ENCODE measurements around the gene CDCA4.
"Not testable (repeated sequence)": the region's sequence is repeated elsewhere in the genome, so short reads cannot be mapped to it uniquely, and the experiment has no call there.

The CDCA4 gene

DNA sequence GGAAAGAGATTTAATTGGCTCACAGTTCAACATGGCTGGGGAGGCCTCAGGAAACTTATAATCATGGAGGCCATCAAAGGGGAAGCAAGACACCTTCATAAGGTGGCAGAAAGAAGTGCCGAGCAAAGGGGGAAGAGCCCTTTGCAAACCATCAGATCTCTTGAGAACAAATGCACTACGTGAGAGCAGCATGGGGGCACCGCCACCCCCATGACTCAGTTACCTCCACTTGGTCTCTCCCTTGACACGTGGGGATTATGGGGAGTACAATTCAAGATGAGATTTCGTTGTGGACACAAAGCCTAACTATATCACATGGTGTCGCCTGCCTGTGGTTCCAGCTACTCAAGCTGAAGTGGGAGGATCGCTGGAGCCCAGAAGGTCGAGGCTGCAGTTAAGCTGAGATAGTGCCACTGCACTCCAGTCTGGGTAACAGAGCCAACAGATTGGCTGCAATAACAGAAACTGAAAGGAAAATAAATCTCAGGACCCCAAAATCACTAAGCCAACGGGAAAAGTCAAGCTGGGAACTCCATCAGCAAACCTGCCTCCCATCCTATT is 10.0 kb upstream of the CDCA4 start:
- no peak for DNase-seq

DNA sequence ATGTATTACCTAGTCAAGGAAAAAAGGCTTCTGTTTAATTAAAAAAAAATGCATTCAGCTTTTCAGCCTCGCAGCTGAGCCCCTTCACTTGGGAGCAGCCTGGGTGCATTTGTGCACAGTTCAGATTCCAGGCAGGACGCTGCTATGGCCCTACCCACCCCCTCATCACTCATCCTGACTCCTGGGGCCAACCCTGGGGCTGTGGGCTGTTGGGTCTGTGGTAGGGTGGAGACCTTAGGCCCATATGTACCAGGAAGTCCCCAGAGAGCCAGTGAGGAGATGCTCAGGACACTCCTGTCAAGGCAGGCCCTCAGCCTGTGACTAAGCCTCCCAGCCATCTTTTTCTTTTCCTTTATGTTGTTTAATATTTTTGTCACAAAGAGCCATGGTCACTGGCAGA is 9.3 kb upstream of the CDCA4 start:
- no peak for DNase-seq

DNA sequence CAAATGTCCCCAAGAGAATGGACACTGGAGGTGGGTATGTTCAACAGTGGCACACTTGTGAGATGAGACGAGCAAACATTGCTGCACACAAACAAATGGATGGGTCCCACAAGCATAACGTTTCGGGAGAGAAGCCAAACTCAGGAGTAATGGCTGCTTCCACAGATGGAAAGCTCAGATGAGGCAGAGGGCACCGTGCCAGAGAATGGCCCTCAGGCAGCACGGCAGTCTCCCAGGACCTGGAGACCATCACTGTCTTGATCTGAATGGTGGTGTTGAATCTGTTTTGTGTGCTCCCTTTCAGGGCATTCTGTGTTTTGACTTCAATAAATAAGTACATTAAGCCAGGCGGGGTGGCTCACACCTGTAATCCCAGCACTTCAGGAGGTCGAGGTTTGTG is 8.5 kb upstream of the CDCA4 start:
- no peak for DNase-seq

DNA sequence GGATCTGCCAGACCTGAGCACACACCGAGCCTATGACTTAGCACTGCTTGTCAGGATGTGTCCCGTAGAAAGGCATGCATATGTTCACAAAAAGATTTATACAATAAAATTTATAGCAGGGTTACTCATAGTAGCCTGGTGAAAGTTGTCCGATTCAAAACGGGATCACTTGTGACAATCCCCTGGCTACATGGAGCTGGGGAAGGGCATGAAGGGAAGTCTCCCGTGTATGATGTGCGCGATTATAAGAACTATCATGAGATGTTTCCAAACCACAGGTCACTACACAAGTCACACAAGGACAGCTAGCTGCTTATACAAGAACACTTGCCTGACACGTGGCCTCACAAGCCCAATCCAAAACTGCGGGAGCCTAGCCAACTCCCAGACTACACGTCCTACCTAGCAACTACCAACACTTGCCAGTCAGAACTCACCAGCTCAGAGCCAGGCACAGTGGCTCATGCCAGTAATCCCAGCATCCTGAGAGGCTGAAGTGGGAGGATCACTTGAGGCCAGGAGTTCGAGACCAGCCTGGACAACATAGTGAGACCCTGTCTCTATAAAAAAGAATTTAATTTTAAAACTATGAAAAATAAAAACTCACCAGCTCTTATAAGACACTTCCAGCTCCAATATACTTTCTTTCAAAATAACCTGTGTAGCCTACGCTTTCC is 7.5 kb upstream of the CDCA4 start:
- no peak for DNase-seq

DNA sequence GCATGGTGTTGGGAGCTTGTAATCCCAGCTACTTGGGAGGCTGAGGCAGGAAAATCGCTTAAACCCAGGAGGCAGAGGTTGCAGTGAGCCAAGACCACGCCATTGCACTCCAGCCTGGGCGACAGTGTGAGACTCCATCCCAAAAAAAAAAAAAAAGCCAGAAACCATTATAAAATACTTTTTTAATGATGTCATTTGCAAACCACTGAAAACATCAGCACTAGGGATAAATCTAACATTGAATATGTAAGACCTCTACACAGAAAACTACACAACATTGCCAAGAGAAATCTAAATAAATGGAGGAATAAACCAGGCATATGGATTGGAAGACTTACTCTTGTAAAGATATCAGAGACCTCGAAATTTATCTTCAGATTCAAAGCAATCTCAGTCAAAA is 6.8 kb upstream of the CDCA4 start:
- not testable (repeated sequence) for DNase-seq

DNA sequence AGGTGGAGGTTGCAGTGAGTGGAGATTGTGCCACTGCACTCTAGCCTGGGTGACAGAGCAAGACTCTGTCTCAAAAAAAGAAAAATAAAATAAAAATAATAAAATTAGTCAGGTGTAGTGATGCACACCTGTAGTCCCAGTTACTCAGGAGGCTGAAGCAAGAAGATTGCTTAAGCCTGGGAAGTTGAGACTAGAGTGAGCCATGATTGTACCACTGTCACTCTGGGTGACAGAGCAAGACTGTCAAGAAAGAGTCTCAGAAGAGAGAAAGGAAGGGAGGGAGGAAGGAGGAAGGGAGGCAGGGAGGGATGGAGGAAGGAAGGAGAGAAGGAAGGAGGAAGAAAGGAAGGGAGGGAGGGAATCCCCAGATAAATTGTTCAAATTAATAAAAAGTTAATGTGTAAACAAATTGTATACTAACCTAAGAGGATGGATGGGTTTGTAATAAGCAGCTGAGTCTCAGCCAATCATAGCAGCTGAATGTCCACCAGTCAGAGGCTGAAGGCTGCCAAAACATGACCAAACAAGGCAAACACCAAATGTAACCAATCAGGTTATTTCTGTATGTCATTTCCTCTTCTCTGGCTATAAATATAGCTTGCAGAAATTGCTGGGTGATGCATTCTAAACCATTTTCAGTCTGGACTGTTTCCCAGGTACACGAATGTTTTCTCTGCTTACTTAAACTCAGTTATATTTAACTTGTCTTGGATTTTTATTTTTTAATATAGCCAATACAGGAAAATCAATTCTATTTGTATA is 6.1 kb upstream of the CDCA4 start:
- no peak for DNase-seq

DNA sequence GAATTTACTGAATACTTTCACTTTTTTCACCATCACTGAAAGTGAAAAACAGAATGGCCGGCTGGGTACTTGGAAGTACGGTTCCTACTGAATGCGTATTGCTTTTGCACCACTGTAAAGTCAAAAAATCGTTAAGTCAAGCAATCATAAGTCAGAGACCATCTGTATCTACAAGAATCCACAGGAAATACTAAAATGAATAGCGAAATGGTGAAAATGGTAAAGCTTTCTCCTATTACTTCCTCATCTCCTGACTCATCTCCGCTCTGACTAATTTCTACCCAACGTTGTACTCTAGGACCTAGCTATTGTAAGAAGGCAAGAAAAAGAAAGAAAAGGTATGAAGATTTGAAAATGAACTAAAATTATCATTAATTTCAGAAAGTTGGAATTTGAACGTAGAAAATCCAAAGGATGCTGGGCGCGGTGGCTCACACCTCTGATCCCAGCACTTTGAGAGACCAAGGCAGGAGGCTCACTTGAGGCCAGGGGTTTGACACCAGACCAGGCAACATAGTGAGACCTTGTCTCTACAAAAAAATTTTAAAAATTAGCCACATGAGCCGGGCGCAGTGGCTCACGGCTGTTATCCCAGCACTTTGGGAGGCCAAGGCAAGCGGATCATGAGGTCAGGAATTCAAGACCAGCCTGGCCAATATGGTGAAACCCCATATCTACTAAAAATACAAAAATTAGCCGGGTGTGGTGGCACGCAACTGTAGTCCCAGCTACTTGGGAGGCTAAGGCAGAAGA is 5.3 kb upstream of the CDCA4 start:
- no peak for DNase-seq

DNA sequence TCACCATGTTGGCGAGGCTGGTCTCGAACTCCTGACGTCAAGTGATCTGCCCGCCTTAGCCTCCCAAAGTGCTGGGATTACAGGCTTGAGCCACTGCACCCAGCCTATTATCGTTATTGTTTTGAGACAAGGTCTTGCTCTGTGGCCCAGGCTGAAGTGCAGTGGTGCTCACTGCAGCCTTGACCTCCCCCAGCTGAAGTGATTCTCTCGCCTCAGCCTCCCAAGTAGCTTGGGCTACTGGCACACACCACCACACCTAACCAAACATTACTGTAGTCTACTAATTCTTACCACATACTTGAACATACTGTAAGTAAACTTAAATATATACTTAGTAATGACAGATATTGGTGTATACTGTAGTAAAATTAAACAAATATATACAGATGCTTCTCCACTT is 4.5 kb upstream of the CDCA4 start:
- DNase-seq: no peak

DNA sequence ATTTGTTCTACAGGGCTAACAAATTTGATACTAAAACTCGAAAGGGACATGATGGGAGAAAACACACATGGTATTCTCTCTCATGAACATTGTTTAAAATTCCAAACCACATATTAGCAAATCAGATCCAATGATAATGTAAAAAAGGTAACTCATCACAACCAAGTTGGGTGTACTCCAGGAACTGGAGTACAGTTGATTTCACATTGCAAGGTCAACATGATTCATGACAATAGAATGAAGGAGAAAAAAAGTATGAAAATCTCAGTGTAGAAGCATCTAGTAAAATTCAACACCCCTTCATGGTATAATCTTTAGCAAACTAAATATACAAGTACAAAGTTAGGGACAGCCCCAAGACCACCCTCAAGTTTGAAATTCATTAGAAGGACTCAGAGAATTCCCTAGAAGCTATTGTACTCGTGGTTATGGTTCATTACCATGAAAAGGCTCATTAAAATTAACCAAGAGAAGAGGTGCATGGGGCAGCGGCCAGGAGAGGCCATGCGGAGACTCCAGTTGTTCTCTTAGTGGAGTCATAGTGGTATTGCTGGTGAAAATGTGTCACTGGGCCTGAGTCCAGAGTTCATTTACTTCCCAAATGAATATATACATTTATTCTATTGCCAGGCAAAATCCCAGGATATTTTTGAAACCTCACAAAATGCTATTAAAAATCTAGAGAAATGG is 3.1 kb upstream of the CDCA4 start:
- no peak for DNase-seq

DNA sequence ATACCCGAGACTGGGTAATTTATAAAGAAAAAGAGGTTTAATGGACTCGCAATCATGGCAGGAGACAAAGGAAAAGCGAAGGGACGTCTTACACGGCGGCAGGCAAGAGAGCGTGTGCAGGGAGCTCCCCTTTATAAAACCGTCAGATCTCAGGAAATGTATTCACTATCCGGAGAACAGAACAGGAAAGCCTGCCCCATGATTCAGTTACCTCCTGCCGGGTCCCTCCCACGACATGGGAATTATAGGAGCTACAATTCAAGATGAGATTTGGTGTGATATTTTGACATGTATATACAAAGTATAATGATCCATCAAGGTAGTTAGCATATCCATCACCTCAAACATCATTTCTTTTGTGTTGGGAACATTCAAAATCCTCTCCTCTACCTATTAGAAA is 2.3 kb upstream of the CDCA4 start:
- no peak for DNase-seq

DNA sequence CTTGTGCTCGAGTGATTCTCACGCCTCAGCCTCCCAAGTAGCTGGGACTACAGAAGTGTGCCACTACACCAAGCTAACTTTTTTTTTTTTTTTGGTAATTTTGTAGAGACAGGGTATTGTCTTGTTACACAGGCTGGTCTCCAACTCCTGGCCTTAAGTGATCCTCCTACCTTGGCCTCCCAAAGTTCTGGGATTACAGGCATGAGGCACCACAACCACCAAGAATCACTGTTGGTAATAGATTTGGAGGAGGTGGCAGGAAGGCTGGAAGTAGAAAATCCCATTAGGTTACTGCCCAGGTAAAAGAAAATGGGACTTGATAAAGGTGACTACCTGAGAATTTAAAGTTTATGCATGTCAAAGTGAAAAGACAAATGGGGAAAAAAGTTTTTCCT is 1.4 kb upstream of the CDCA4 start:
- no peak for DNase-seq

DNA sequence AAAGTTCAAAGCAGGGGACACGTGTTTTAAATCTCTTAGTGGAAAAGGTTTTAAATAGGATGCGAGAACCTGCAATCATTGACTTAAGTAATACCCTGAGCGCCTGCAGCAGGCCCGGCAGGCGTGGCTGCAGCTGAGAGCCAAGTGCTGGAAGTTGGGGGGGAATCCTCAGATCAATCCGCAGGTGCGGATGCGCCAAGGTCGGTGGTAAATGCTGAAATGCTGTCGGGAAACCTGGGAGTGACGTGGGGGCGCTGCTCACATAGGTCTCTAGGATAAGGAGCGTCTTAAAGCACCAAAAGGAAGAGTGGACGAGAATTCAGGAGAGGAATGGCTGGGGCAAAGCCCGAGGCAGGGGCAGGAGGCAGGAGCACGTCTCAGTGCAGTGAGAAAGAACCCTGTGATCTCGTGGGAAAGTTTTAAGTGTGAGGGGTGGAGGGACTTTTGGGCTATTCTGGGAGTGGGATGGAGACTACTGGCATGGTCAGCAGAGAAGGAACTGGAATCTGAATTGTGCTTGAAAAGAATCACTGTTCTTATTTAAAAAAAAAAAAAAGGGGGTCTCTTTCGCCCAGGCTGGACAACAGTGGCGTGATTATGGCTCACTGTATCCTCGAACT is 883 bp upstream of the CDCA4 start:
- peak; percentile 20 for DNase-seq

DNA sequence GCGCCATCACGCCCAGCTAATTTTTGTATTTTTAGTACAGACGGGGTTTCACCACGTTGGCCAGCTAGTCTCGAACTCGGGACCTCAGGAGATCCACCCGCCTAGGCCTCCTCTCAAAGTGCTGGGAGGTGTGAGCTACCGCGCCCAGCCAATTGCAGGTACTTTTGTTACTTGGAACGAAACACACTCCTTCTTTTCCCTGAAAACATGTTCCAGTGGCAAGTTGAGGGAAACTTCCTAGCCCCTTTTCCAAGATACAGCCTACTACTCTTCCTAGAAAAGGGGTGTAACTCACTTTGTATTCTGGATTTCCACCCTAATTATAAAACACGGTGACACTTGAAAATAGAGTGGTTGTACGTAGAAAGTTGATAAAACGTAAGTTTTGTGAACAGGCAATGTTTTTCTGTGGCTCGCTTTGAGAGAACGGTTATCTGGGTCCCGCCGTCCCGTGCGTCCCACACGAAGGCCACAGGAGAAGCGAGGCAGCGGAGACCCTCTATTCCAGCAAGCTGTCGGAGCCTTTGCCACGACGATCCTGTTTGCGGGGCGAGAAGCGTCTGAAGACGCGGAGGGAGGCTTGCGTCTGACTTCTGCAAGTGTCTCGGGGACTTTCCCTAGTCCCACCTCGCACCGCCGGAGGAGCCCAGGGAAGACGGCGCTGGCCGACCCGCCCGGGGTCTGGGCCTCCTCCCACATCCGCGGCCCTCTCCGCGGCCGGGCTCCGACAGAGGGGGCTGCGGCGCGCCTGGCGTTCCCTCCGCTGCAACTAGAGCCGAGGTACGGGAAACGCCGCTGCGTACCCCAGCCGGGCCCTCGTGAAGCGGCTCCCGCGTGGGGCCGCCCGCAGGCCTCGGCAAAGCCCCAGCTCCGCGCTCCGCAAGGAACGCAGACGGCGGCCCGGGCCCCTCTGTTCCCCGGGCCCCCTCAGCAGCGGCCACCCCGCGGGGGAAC is 745 bp downstream of the CDCA4 start:
- peak; percentile 59 for DNase-seq

DNA sequence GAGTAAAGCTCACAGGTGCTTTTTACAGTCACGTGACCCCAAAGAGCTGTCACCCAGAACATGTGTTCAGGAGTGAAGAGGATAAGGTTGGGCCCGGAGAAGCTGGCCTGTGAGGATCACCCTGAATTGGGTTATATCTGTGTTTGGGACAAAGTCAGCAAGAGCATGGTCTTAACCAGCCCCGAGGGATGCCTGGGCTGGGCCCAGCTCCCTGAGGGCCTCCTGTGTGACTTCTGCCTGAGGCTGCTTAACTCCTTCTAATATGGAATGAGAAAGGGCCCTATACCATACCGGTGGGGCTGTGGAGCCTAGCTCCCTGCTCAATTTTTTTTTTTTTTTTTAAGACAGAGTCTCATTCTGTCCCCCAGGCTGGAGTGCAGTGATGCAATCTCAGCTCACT is 2.5 kb downstream of the CDCA4 start:
- no peak for DNase-seq

DNA sequence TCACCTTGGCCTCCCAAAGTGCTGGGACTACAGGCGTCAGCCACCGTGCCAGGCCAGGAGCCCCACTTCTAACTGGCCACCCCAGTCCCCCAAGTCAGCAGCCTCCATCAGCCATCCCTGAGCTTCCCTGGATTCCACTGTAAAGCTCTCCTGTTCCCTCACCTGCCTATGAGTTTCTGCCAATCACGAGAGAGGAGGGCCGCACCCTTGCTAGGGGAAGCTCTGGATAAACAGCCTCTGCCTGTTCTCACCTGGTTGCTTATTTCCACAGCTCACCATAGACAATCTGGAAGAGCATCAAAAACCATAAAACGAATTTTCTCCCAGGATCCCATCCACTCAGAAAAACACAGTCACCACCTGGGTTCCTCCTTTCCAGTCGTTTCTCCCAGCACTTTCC is 5.0 kb downstream of the CDCA4 start:
- no peak for DNase-seq

DNA sequence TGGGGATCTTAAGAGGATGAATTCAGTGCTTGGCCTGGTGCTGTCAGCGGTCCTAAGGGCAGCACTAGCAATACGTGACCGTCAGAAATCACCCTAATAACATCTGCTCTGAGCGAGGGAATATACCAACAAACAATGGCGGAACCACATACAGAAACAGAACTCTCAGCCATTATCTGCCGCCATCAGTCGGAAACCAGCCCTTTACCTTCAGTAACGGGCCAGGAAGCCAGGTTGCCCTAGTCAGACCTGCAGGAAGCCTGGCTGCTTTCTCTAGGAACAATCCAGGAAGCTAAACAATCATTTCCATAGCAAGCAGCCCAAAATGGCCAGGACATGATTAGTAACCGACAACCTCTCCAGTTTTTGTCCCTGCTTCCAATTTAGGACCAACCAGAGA is 5.6 kb downstream of the CDCA4 start:
- DNase-seq: no peak

DNA sequence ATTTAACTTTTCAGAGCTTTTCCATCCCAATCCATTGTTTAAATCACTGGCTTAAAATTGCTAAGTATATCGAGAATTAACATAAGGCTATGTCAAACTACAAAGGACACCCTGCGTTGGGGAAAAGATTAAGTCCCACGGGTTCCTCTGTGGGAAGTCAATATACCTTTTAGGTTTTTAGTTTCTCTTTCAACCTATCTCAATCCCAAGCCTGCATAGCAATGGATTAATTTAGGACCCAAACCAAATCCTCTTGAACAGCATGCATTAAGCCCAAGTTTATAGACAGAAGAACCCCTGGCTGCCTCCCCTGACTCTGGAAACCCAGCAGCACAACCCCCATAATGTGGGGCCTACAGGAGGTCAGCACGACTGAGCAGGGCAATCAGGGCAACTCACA is 6.3 kb downstream of the CDCA4 start:
- DNase-seq: no peak

DNA sequence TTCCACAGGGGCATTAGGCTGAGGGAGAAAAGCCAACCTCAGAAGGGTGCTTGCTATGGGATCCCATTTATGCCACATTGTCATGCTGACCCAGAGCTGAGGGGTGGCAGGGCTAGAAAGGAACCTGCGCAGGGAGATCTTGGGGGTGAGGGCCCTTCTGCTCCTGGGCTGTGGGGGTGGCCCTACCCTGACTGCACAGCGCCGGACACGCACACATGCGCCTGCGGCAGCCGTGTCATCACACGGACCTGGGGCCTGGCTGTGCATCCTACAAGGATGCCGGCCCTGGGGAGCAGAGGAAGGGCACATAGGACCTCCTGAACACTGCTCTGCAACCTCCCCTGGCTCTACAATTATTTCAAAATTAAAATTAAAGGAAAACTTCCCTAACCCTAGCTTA is 6.9 kb downstream of the CDCA4 start:
- no peak for DNase-seq

DNA sequence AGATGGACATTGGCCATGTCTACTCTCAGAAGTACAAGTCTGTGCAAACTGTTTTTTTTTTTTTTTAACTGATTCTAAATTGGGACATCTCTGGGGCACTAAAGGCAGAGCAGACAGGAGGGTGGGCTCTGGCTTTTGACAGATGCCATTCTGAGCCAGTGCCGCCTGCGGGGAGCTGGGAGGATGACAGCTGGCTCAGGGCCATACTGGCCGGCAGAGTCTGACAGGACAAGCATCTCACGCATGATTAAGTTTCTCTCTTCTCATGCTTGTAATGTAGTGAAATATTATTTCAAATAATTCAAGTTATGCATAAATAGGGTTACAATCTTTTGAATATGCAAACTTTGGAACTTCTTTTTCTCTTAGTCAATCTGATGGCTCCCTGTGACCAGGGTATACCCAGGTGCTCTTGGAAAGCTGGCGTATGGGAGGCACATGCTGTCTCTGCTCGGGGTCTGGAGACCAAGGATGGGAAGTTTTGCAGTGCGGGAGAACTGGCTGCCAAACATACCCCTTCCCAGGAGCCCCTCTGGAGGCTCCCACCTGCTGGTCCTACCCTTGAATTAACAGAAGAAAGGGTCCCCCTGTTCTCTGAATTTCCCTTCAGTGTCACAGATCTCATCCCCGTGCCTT is 7.6 kb downstream of the CDCA4 start:
- DNase-seq: no peak

DNA sequence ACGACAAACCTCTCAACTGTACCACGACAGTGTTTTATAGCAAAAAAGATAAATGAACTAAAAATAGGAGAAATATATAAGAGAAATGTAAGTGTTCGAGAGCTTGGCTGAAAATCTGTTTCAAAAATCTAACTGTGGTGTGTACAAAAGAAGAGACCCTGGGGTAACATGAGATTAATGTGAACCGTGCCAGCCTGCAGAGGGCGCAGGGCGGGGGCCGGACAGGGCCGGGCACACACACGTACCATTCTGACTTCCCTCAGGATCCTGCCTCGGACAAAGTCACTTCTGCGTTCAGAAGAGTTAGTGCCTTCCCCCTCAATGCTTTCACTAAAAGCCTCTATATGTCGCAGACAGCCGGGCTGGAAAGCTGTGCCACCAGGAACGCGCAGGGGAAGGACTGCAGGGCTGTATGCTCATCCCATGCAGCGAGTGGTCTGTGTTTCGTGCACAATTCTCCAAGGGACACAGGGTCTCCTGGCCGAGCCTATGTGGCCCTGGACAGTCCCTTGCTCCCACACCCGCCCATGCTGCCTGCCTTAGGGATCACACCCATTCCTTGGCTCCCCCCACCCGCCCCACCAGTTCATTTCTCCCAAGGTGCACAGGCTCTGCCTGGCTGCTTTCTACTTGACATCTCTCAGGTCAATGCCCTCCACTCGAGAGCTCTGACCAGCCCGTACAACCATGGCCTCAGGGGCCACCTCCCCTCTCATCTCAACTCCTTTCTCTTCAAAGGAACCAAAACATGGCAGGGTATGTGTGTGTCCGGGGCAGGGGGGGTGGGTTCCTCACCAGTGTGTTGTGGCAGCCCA is 8.5 kb downstream of the CDCA4 start:
- DNase-seq: no peak

All from stimulated activated naive CD4-positive, alpha-beta T cell treated with Interleukin-2 at 50 U/mL for 16 hours (primary cell).